K562 (cell line): ENCODE measurements around the gene NUDCD3. TPM values are rescaled to one million over a fixed set of nuclear protein-coding genes. Genes with fewer than 3 reads are reported as not detected.

ENCODE experiments used
- ATAC-seq: fragments of 200-7000 bp; cut with Tn5 transposase; 3 replicates; pipeline ENCODE4 v1.9.1; 2020; ENCODE audit warnings: moderate library complexity
- BruUV-seq: library from RNA; stranded (reverse); fragments of 400-500 nt; replicated peaks from 2 replicates; lab custom pipeline; 2021; lab: Mats Ljungman, UMichigan
- CTCF ChIA-PET: fragments of 300-600 bp; formaldehyde crosslinking; extraction: SDS; loops from one replicate; lab custom pipeline; 2021; ENCODE audit warnings: low intra/inter-chr PET ratio; lab: Yijun Ruan, JAX
- POLR2A ChIA-PET: fragments of 300-600, 350-650 bp; sonication (Branson Sonifier 250); formaldehyde crosslinking; extraction: SDS; loops from one replicate; lab custom pipeline; 2021; ENCODE audit warnings: antibody characterized with exemption, inconsistent platforms; lab: Yijun Ruan, JAX
- DNase-seq, 4 experiments: peaks; one replicate each; pipeline versions ENCODE4 v3.0.0 to v3.0.0-alpha.2; 2011 to 2018; ENCODE audit warnings: low spot score in 3 of 4, mixed read lengths in 3 of 4; ENCODE audit errors: extremely low read depth in 1 of 4
- FAIRE-seq: peaks from 2 replicates; lab custom pipeline; 2011; peaks lifted over from hg19 to GRCh38; lab: Jason Lieb, UNC
- H2AFZ ChIP-seq: 2 replicates; pipeline ENCODE4 v1.6.0; 2011; ENCODE audit warnings: low read depth, low read length, control low read depth, inconsistent platforms
- H3K27ac ChIP-seq: fragments of 200-600 bp; 3 replicates; pipeline ENCODE4 v1.8.0; 2011; ENCODE audit warnings: low read depth, mild to moderate bottlenecking, control low read depth, inconsistent platforms, low read length, moderate library complexity, mixed read lengths; ENCODE audit errors: extremely low read depth
- H3K27me3 ChIP-seq, 2 experiments: fragments of 300-600 bp in 1 of 2; 2 replicates in 1 of 2; 3 replicates in 1 of 2; pipeline versions ENCODE4 v1.6.0 to v1.8.0; 2011; ENCODE audit warnings: inconsistent platforms in 2 of 2, low read length in 2 of 2, mild to moderate bottlenecking in 1 of 2, mixed read lengths in 1 of 2, moderate library complexity in 1 of 2; ENCODE audit not compliant: control insufficient read depth in 2 of 2, insufficient read depth in 2 of 2
- H3K36me3 ChIP-seq: fragments of 300-600 bp; 3 replicates; pipeline ENCODE4 v1.8.0; 2011; ENCODE audit warnings: mild to moderate bottlenecking, low read length, inconsistent platforms; ENCODE audit not compliant: control insufficient read depth, insufficient read depth
- H3K4me1 ChIP-seq, 2 experiments: fragments of 200-600 bp in 1 of 2; replicated peaks in 1 of 2; 2 replicates in 1 of 2; 3 replicates in 1 of 2; pipeline versions ENCODE4 v1.5.1 to v1.8.0; 2011; ENCODE audit warnings: inconsistent platforms in 2 of 2, low read length in 2 of 2, mild to moderate bottlenecking in 1 of 2, mixed read lengths in 1 of 2, moderate library complexity in 1 of 2; ENCODE audit not compliant: control insufficient read depth in 2 of 2, insufficient read depth in 2 of 2
- H3K4me2 ChIP-seq: 2 replicates; pipeline ENCODE4 v1.6.1; 2011; ENCODE audit warnings: low read length, control low read depth, inconsistent platforms, mixed read lengths; ENCODE audit not compliant: insufficient read depth
- H3K4me3 ChIP-seq: fragments of 200-600 bp; sonication (generic), shearing (Covaris generic); 2 replicates; pipeline ENCODE4 v1.5.1; 2016; ENCODE audit warnings: control low read depth, inconsistent platforms
- H3K79me2 ChIP-seq: fragments of 200-600 bp; 3 replicates; pipeline ENCODE4 v1.8.0; 2011; ENCODE audit warnings: low read length, inconsistent platforms; ENCODE audit not compliant: control insufficient read depth, insufficient read depth
- H3K9ac ChIP-seq, 2 experiments: 2 replicates each; pipeline versions ENCODE4 v1.6.0 to v1.6.1; 2011; ENCODE audit warnings: low read depth in 2 of 2, low read length in 2 of 2, control low read depth in 1 of 2, inconsistent platforms in 1 of 2, mild to moderate bottlenecking in 1 of 2, mixed read lengths in 1 of 2; ENCODE audit not compliant: insufficient read depth in 1 of 2
- H3K9me1 ChIP-seq: one replicate; pipeline ENCODE4 v1.6.0; 2011; ENCODE audit warnings: inconsistent platforms, mild to moderate bottlenecking, low read length, moderate library complexity; ENCODE audit not compliant: control insufficient read depth, insufficient read depth
- H3K9me3 ChIP-seq: replicated peaks from 2 replicates; pipeline ENCODE4 v1.5.1; 2011; ENCODE audit warnings: low read depth, low read length, inconsistent platforms; ENCODE audit not compliant: control insufficient read depth, insufficient read depth
- H4K20me1 ChIP-seq: replicated peaks from 2 replicates; pipeline ENCODE4 v1.6.1; 2011; ENCODE audit warnings: low read length, inconsistent platforms, mixed read lengths; ENCODE audit not compliant: control insufficient read depth, insufficient read depth
- BCOR ChIP-seq: fragments of 450-650 bp; IDR thresholded peaks from 2 replicates; pipeline ENCODE4 v1.6.1; 2016
- ETS2 ChIP-seq: IDR thresholded peaks from 2 replicates; pipeline ENCODE4 v1.6.1; 2016; ENCODE audit warnings: borderline replicate concordance, missing genetic modification characterization, mild to moderate bottlenecking, moderate library complexity, missing compliant biosample characterization; ENCODE audit not compliant: poor library complexity, severe bottlenecking
- GABPB2 ChIP-seq: fragments of 250-450 bp; sonication (Bioruptor Pico); conservative IDR thresholded peaks from 2 replicates; pipeline ENCODE4 v1.5.1; 2021; ENCODE audit warnings: mild to moderate bottlenecking
- GATA2 ChIP-seq: sonication (generic); formaldehyde crosslinking; IDR thresholded peaks from 2 replicates; pipeline ENCODE4 v1.4.0; 2020; ENCODE audit warnings: mild to moderate bottlenecking, missing genetic modification reagents
- HDAC3 ChIP-seq: fragments of 450-650 bp; IDR thresholded peaks from 2 replicates; pipeline ENCODE4 v1.6.1; 2018; ENCODE audit warnings: borderline replicate concordance, mild to moderate bottlenecking, moderate library complexity; ENCODE audit not compliant: partially characterized antibody
- POLR2G ChIP-seq: fragments of 200-400 bp; formaldehyde crosslinking; IDR thresholded peaks from 2 replicates; pipeline ENCODE4 v1.6.1; 2017; ENCODE audit warnings: low read depth, mild to moderate bottlenecking, antibody characterized with exemption, low read length, moderate library complexity
- ZNF347 ChIP-seq: fragments of 450-650 bp; formaldehyde crosslinking; IDR thresholded peaks from 2 replicates; pipeline ENCODE4 v1.4.0; 2020; ENCODE audit warnings: low read depth, mild to moderate bottlenecking, moderate library complexity
- ZNF408 ChIP-seq: fragments of 250-450 bp; sonication (Bioruptor Pico); IDR thresholded peaks from 2 replicates; pipeline ENCODE4 v1.4.0; 2020; ENCODE audit warnings: low read depth, mild to moderate bottlenecking, moderate library complexity
- WGBS: fragments of 100-300 bp; shearing (Covaris generic); methylation state at CpG from one replicate; pipeline ENCODE4 v1.1.6; 2016; ENCODE audit warnings: low coverage, mixed read lengths; ENCODE audit not compliant: insufficient coverage; ENCODE audit errors: missing lambda C conversion rate; 5-methylcytosine and 5-hydroxymethylcytosine counted together
- in situ Hi-C: fragments of 300-500 bp; cut with MboI; formaldehyde crosslinking; loops from 4 replicates; pipeline ENCODE4 v1.15.0; 2018; ENCODE audit warnings: inconsistent platforms, mixed read lengths
- intact Hi-C: fragments of 100-400 bp; cut with micrococcal nuclease; formaldehyde crosslinking; loops from 2 replicates; pipeline ENCODE4 v1.14.2; 2022
- polyA plus RNA-seq, 8 experiments: library from polyadenylated mRNA; depleted of rRNA in 4 of 8; stranded (reverse) in 5 of 8; unstranded in 3 of 8; fragments of >200 nt; fragmentation: Nextera tagmentation in 2 of 8; fragmentation: Illumina TruSeq in 1 of 8; extraction: Ambion mirVana in 2 of 8; extraction: Trizol in 1 of 8; gene quantifications; 2 replicates each; pipeline versions ENCODE4 v1.2.1 to v1.2.3, GENCODE V29; 2011 to 2014; ENCODE audit warnings: inconsistent platforms in 1 of 8, missing spikeins in 1 of 8
- total RNA-seq, 7 experiments: library from RNA; depleted of rRNA in 6 of 7; stranded (reverse); fragments of >200 nt in 6 of 7; fragmentation: Illumina TruSeq in 2 of 7; extraction: Trizol in 2 of 7; gene quantifications; 2 replicates each; pipeline versions ENCODE4 v1.2.1 to v1.2.3, GENCODE V29; 2011 to 2021; ENCODE audit warnings: low replicate concordance in 1 of 7
- TF ChIP-seq, protein P1 (sequence below): sonication (generic); formaldehyde crosslinking; IDR thresholded peaks from 2 replicates; pipeline ENCODE4 v1.8.1; 2022; ENCODE audit warnings: missing genetic modification reagents

Gene NUDCD3
- total and polyA plus RNA-seq, 9 of the 15 experiments (the other 6 are each of a cell fraction or from before 2014, with no cell fraction given): 24.8 to 64.2 (median 42.6) TPM

DNA sequence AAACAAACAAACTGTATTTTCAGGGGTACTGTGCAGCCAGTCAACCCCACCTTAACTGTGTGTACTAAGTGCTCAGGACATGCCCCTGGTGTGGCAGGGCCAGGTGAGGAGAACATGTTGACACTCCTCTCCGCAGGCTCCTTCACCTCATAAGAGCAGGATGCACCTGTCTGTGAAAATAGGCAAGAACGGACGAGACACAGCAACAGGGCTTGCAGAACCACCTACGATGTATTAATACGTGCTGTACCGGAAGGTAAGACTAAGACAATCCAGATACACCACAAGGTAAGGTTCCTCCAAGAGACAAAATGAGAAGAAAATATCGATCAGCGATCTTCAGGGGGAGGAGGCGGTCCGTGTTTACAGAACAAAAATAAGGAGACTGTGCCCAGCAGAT lies 99.3 kb downstream of the NUDCD3 start:
- intact Hi-C loops (no loop called here), in situ Hi-C loops (no loop called here)
- H3K9me3 ChIP-seq: no peaks in the 10 kb centered on the region
- no peak overlapping the region for H3K27ac ChIP-seq
- ChIA-PET CTCF (no interaction called here), POLR2A (interaction anchor here (0.7 kb wide), 1 partner anchor 78 kb away, joined by 3 read pairs; no protein-coding TSS in a partner anchor)
- H2AFZ ChIP-seq: no peak overlapping the region
- BruUV-seq: no TSS peak
- H3K36me3 ChIP-seq: peaks cover 64% of the 10 kb centered on the region; the same call in 2 of the 3 replicates
- WGBS: 94% methylated on average over 10 of the region's 10 CpGs
- no peaks in the 10 kb centered on the region for H3K4me1 ChIP-seq
- no peaks in the 10 kb centered on the region; the same call in 1 of the 2 replicates for H4K20me1 ChIP-seq
- DNase-seq (no peak), FAIRE-seq (no peak), ATAC-seq (no peak)
- no peaks in the 10 kb centered on the region for H3K9me1 ChIP-seq
- H3K27me3 ChIP-seq: no peaks in the 10 kb centered on the region
- no peaks in the 10 kb centered on the region for H3K79me2 ChIP-seq
- H3K9ac ChIP-seq: no peak overlapping the region
- no peak for TF ChIP-seq BCOR
- no peak for TF ChIP-seq ETS2 (tag)
- TF ChIP-seq ZNF347 (CRISPR knock-in tag): no peak
- TF ChIP-seq GATA2 (CRISPR knock-in tag): no peak
- TF ChIP-seq ZNF408 (CRISPR knock-in tag): no peak
- no peak overlapping the region for H3K4me3 ChIP-seq
- H3K4me2 ChIP-seq: no peak overlapping the region

GRCh38 chr7:44390701-44391100 lies 99.8 kb downstream of the NUDCD3 start:
- Histone ChIP-seq H3K36me3 (peaks cover 66% of the 10 kb centered on the region; the same call in 2 of the 3 replicates), H2AFZ (no peak overlapping the region), H3K79me2 (no peaks in the 10 kb centered on the region), H3K27ac (no peak overlapping the region), H3K4me2 (no peak overlapping the region), H3K9ac (no peak overlapping the region), H3K27me3 (no peaks in the 10 kb centered on the region), H3K4me1 (no peaks in the 10 kb centered on the region), H3K4me3 (no peak overlapping the region), H3K9me3 (no peaks in the 10 kb centered on the region), H3K9me1 (no peaks in the 10 kb centered on the region), H4K20me1 (no peaks in the 10 kb centered on the region; the same call in 1 of the 2 replicates)
- TF ChIP-seq POLR2G (no peak), GABPB2 (CRISPR knock-in tag) (no peak), HDAC3 (no peak)
- TF ChIP-seq, protein P1, sequence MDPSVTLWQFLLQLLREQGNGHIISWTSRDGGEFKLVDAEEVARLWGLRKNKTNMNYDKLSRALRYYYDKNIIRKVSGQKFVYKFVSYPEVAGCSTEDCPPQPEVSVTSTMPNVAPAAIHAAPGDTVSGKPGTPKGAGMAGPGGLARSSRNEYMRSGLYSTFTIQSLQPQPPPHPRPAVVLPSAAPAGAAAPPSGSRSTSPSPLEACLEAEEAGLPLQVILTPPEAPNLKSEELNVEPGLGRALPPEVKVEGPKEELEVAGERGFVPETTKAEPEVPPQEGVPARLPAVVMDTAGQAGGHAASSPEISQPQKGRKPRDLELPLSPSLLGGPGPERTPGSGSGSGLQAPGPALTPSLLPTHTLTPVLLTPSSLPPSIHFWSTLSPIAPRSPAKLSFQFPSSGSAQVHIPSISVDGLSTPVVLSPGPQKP (CRISPR knock-in tag): no peak
- ChIA-PET POLR2A (interaction anchor here (0.7 kb wide), 1 partner anchor 78 kb away, joined by 3 read pairs; no protein-coding TSS in a partner anchor), CTCF (no interaction called here)
- no TSS peak for BruUV-seq
- in situ Hi-C loops (no loop called here), intact Hi-C loops (no loop called here)
- ATAC-seq (no peak), FAIRE-seq (no peak), DNase-seq (no peak)
- 80% methylated on average over 2 of the region's 2 CpGs for WGBS
